Measurements from ENCODE around the gene PIP5K1B.

GRCh38 chr9:69014013-69014412 is 309.0 kb downstream of the PIP5K1B start, which contains the start of gene PRKACG:
- TF ChIP-seq EZH2 (IDR thresholded peaks at IDR 0.05; ENCODE audit: borderline replicate concordance) (no peak), CTCF (IDR thresholded peaks at IDR 0.05; ENCODE audit: poor library complexity) (no peak)

Measured in hepatocyte (in vitro differentiated cells).